OCI-LY1 (cell line): ENCODE measurements around the gene TMEM151A.

Experiments used
- H2AFZ ChIP-seq: fragments of 200-600 bp; sonication (generic), shearing (Covaris generic); 2 replicates; pipeline ENCODE4 v1.6.0; 2014; ENCODE audit warnings: antibody characterized with exemption, mild to moderate bottlenecking, low read length
- H3F3A ChIP-seq: fragments of 200-600 bp; sonication (generic), shearing (Covaris generic); 2 replicates; pipeline ENCODE4 v1.6.0; 2014; ENCODE audit warnings: mild to moderate bottlenecking, antibody characterized with exemption, low read length, moderate library complexity; ENCODE audit not compliant: insufficient read depth
- H3K27ac ChIP-seq: fragments of 200-600 bp; sonication (generic); 2 replicates; pipeline ENCODE4 v1.5.1; 2014; ENCODE audit warnings: low read length, mixed run types, mild to moderate bottlenecking, low read depth; ENCODE audit not compliant: poor library complexity, severe bottlenecking
- H3K27me3 ChIP-seq: fragments of 200-600 bp; sonication (generic); 2 replicates; pipeline ENCODE4 v1.6.0; 2014; ENCODE audit warnings: antibody characterized with exemption, mild to moderate bottlenecking, low read length, moderate library complexity; ENCODE audit not compliant: insufficient read depth
- H3K36me3 ChIP-seq: fragments of 200-600 bp; sonication (generic); 2 replicates; pipeline ENCODE4 v1.6.1; 2014; ENCODE audit warnings: mild to moderate bottlenecking, antibody characterized with exemption, low read length, moderate library complexity, mixed read lengths; ENCODE audit not compliant: insufficient read depth
- H3K4me1 ChIP-seq: fragments of 200-600 bp; sonication (generic); 2 replicates; pipeline ENCODE4 v1.5.1; 2014; ENCODE audit warnings: mild to moderate bottlenecking, low read length, moderate library complexity; ENCODE audit not compliant: insufficient read depth, severe bottlenecking
- H3K4me2 ChIP-seq: fragments of 200-600 bp; sonication (generic), shearing (Covaris generic); 2 replicates; pipeline ENCODE4 v1.6.1; 2014; ENCODE audit warnings: low read length
- H3K4me3 ChIP-seq: fragments of 200-600 bp; sonication (generic); 2 replicates; pipeline ENCODE4 v1.5.1; 2014; ENCODE audit warnings: low read length, low read depth, mild to moderate bottlenecking, mixed read lengths; ENCODE audit not compliant: poor library complexity, severe bottlenecking
- H3K79me2 ChIP-seq: fragments of 200-600 bp; shearing (Covaris generic); 2 replicates; pipeline ENCODE4 v1.6.1; 2016; ENCODE audit warnings: mixed run types, low read length, mixed read lengths; ENCODE audit not compliant: insufficient read depth
- H3K9ac ChIP-seq: fragments of 200-600 bp; sonication (generic), shearing (Covaris generic); 2 replicates; pipeline ENCODE4 v1.6.1; 2014; ENCODE audit warnings: mild to moderate bottlenecking, low read length, mixed read lengths
- H3K9me2 ChIP-seq: fragments of 200-600 bp; sonication (generic), shearing (Covaris generic); 2 replicates; pipeline ENCODE4 v1.6.1; 2014; ENCODE audit warnings: low read depth, mild to moderate bottlenecking, low read length, mixed read lengths
- H3K9me3 ChIP-seq: fragments of 200-600 bp; shearing (Covaris generic); 2 replicates; pipeline ENCODE4 v1.6.1; 2014; ENCODE audit warnings: low read length, mixed read lengths
- H4K20me1 ChIP-seq: fragments of 200-600 bp; sonication (generic), shearing (Covaris generic); 2 replicates; pipeline ENCODE4 v1.6.0; 2016; ENCODE audit warnings: mild to moderate bottlenecking, low read length; ENCODE audit not compliant: insufficient read depth
- EZH2 ChIP-seq: fragments of 200-600 bp; sonication (generic), shearing (Covaris generic); IDR thresholded peaks from 2 replicates; pipeline ENCODE4 v1.8.0; 2017; ENCODE audit warnings: borderline replicate concordance, mixed run types, mild to moderate bottlenecking, antibody characterized with exemption, low read length, moderate library complexity, mixed read lengths
- TF ChIP-seq, protein P1 (sequence below): fragments of 200-600 bp; sonication (generic), shearing (Covaris generic); IDR thresholded peaks from 2 replicates; pipeline ENCODE4 v1.5.1; 2017; ENCODE audit warnings: mild to moderate bottlenecking, antibody characterized with exemption, low read length, moderate library complexity, mixed read lengths

TMEM151A gene

GRCh38 chr11:66334605-66335442 is 43.1 kb downstream of the TMEM151A start:
- Histone ChIP-seq H4K20me1 (no peaks in the 10 kb centered on the region), H3K27me3 (peaks cover 8% of the 10 kb centered on the region), H3K4me1 (no peaks in the 10 kb centered on the region), H3K4me3 (no peak overlapping the region), H3K79me2 (no peaks in the 10 kb centered on the region), H3K27ac (no peak overlapping the region), H3K4me2 (no peak overlapping the region), H3F3A (no peaks in the 10 kb centered on the region), H3K9me2 (no peaks in the 10 kb centered on the region), H3K36me3 (peaks cover 30% of the 10 kb centered on the region), H3K9me3 (no peaks in the 10 kb centered on the region), H2AFZ (no peak overlapping the region), H3K9ac (no peak overlapping the region)
- TF ChIP-seq EZH2: no peak
- TF ChIP-seq, protein P1, sequence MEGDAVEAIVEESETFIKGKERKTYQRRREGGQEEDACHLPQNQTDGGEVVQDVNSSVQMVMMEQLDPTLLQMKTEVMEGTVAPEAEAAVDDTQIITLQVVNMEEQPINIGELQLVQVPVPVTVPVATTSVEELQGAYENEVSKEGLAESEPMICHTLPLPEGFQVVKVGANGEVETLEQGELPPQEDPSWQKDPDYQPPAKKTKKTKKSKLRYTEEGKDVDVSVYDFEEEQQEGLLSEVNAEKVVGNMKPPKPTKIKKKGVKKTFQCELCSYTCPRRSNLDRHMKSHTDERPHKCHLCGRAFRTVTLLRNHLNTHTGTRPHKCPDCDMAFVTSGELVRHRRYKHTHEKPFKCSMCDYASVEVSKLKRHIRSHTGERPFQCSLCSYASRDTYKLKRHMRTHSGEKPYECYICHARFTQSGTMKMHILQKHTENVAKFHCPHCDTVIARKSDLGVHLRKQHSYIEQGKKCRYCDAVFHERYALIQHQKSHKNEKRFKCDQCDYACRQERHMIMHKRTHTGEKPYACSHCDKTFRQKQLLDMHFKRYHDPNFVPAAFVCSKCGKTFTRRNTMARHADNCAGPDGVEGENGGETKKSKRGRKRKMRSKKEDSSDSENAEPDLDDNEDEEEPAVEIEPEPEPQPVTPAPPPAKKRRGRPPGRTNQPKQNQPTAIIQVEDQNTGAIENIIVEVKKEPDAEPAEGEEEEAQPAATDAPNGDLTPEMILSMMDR: no peak

DNA sequence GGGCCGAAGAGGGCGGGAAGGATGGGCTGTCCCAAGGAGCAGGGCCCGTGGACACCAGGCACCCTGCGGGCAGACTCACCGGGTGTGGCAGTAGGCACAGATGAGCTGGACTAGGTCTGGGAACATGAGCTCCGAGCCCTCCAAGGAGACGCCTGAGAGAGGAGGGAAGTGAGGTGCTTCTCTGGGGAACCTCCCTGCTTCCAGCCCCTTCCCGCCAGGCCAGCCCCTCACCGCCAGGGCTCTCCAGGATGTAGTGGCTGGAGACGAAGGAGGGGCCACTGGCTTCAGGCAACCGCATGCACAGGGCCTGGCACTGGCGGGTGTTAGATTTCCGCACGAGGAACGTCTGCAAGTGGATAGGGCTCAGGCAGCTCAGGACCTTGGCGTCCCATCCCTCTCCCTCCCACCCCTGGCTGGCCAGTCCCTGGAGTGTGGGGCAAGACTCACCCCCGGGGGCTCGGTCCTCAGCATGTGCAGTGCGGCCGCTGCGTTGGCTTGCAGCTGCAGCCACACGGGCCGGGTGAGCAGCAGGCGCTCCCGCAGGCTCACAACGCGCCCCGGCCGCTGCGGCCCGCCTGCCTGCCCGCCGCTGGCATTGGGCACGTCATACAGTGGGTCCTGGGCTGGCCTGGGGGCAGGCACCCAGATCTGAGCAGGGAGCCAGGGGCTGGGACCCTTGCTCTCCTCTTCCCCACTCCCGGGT is 44.0 kb downstream of the TMEM151A start:
- Histone ChIP-seq H2AFZ (no peak overlapping the region), H4K20me1 (no peaks in the 10 kb centered on the region), H3K4me2 (no peak overlapping the region), H3K9me3 (no peaks in the 10 kb centered on the region), H3K9me2 (no peaks in the 10 kb centered on the region), H3K4me3 (no peak overlapping the region), H3K9ac (no peak overlapping the region), H3K27me3 (peaks cover 8% of the 10 kb centered on the region), H3K36me3 (peaks cover 37% of the 10 kb centered on the region), H3K79me2 (no peaks in the 10 kb centered on the region), H3K4me1 (no peaks in the 10 kb centered on the region), H3F3A (no peaks in the 10 kb centered on the region), H3K27ac (no peak overlapping the region)
- TF ChIP-seq, protein P1: no peak
- no peak for TF ChIP-seq EZH2

GRCh38 chr11:66336234-66337102 is 44.8 kb downstream of the TMEM151A start, which contains the start of gene RIN1:
Gene RIN1 (minus strand): TSS chr11:66336434. CDS start chr11:66336402, 32 bp downstream.
- Histone ChIP-seq H3K4me2 (no peak within 1 kb of the TSS), H3K9me2 (no peaks in the 10 kb centered on the region), H3K27me3 (peaks cover 2% of the 10 kb centered on the region), H3K9me3 (no peaks in the 10 kb centered on the region), H4K20me1 (no peaks in the 10 kb centered on the region), H3K27ac (no peak within 1 kb of the TSS), H2AFZ (no peak within 1 kb of the TSS), H3K36me3 (peaks cover 45% of the 10 kb centered on the region), H3K9ac (no peak within 1 kb of the TSS), H3K4me3 (no peak within 1 kb of the TSS), H3K4me1 (no peaks in the 10 kb centered on the region), H3F3A (no peaks in the 10 kb centered on the region), H3K79me2 (no peaks in the 10 kb centered on the region)
- TF ChIP-seq EZH2: no peak
- TF ChIP-seq, protein P1: no peak
